Liver (tissue), 9 donors: ENCODE results near the gene RNF144B. TPM values are rescaled to one million over a fixed set of nuclear protein-coding genes. Genes with fewer than 3 reads are reported as not detected.

ENCODE experiments used
- DNase-seq: peaks from one replicate; pipeline ENCODE4 v3.0.0-alpha.2; 2017; ENCODE audit warnings: low spot score
- H3K27ac ChIP-seq, 2 donors: one replicate each; pipeline ENCODE4 v1.7.0; 2013; ENCODE audit warnings: inconsistent platforms in 2 of 2, low read length in 2 of 2, control low read depth in 1 of 2, low read depth in 1 of 2, mild to moderate bottlenecking in 1 of 2
- H3K27me3 ChIP-seq, 4 donors: one replicate each; pipeline versions ENCODE4 v1.6.1 to v1.7.0; 2013; ENCODE audit warnings: low read length in 3 of 4, inconsistent platforms in 1 of 4, mild to moderate bottlenecking in 1 of 4, moderate library complexity in 1 of 4; ENCODE audit not compliant: control insufficient read depth in 4 of 4, insufficient read depth in 4 of 4
- H3K36me3 ChIP-seq, 4 donors: one replicate each; pipeline versions ENCODE4 v1.6.1 to v1.7.0; 2013; ENCODE audit warnings: low read length in 3 of 4, mild to moderate bottlenecking in 3 of 4, low read depth in 1 of 4, moderate library complexity in 1 of 4; ENCODE audit not compliant: control insufficient read depth in 4 of 4, insufficient read depth in 3 of 4
- H3K4me1 ChIP-seq, 4 donors: one replicate each; pipeline versions ENCODE4 v1.6.1 to v1.7.0; 2013; ENCODE audit warnings: low read length in 3 of 4, mild to moderate bottlenecking in 3 of 4, moderate library complexity in 1 of 4; ENCODE audit not compliant: control insufficient read depth in 4 of 4, insufficient read depth in 4 of 4
- H3K4me3 ChIP-seq, 3 donors: one replicate each; pipeline versions ENCODE4 v1.6.1 to v1.7.0; 2013; ENCODE audit warnings: low read length in 3 of 3, control low read depth in 1 of 3, low read depth in 1 of 3, mild to moderate bottlenecking in 1 of 3
- H3K9ac ChIP-seq, 2 donors: one replicate each; pipeline ENCODE4 v1.7.0; 2013; ENCODE audit warnings: low read length in 2 of 2, mild to moderate bottlenecking in 2 of 2, moderate library complexity in 2 of 2, control low read depth in 1 of 2, low read depth in 1 of 2
- H3K9me3 ChIP-seq, 4 donors: one replicate each; pipeline versions ENCODE4 v1.6.1 to v1.7.0; 2013; ENCODE audit warnings: low read length in 3 of 4; ENCODE audit not compliant: control insufficient read depth in 4 of 4
- FOXA1 ChIP-seq: IDR thresholded peaks from 2 replicates; pipeline ENCODE4 v1.6.1; 2016; ENCODE audit warnings: antibody characterized with exemption
- FOXA2 ChIP-seq: IDR thresholded peaks from 2 replicates; pipeline ENCODE4 v1.6.1; 2016; ENCODE audit warnings: antibody characterized with exemption
- GABPA ChIP-seq, 2 donors: IDR thresholded peaks in 1 of 2; conservative IDR thresholded peaks in 1 of 2; 2 replicates each; pipeline ENCODE4 v1.6.1; 2016; ENCODE audit warnings: antibody characterized with exemption in 2 of 2, mild to moderate bottlenecking in 1 of 2, moderate library complexity in 1 of 2
- HNF4A ChIP-seq, 2 donors: conservative IDR thresholded peaks; 2 replicates each; pipeline ENCODE4 v1.6.1; 2016; ENCODE audit warnings: antibody characterized with exemption in 2 of 2, mild to moderate bottlenecking in 2 of 2
- HNF4G ChIP-seq: IDR thresholded peaks from 2 replicates; pipeline ENCODE4 v1.6.1; 2016; ENCODE audit warnings: antibody characterized with exemption
- JUND ChIP-seq, 2 donors: IDR thresholded peaks; 2 replicates each; pipeline ENCODE4 v1.6.1; 2016; ENCODE audit warnings: antibody characterized with exemption in 2 of 2
- NR2F2 ChIP-seq: IDR thresholded peaks from 2 replicates; pipeline ENCODE4 v1.6.1; 2016; ENCODE audit warnings: antibody characterized with exemption
- RAD21 ChIP-seq, 2 donors: IDR thresholded peaks; 2 replicates each; pipeline ENCODE4 v1.6.1; 2016; ENCODE audit warnings: antibody characterized with exemption in 2 of 2, mild to moderate bottlenecking in 2 of 2
- RXRA ChIP-seq, 2 donors: IDR thresholded peaks; 2 replicates each; pipeline ENCODE4 v1.6.1; 2017 to 2018; ENCODE audit warnings: antibody characterized with exemption in 2 of 2, mild to moderate bottlenecking in 1 of 2
- SP1 ChIP-seq: IDR thresholded peaks from 2 replicates; pipeline ENCODE4 v1.6.1; 2018; ENCODE audit warnings: antibody characterized with exemption, mild to moderate bottlenecking
- TAF1 ChIP-seq: conservative IDR thresholded peaks from 2 replicates; pipeline ENCODE4 v1.6.1; 2016; ENCODE audit warnings: antibody characterized with exemption, mild to moderate bottlenecking
- YY1 ChIP-seq: IDR thresholded peaks from 2 replicates; pipeline ENCODE4 v1.6.1; 2016; ENCODE audit warnings: antibody characterized with exemption, mild to moderate bottlenecking
- WGBS: extraction: QIAGEN DNeasy Blood & Tissue Kit; methylation state at CpG from one replicate; pipeline ENCODE4 v1.1.7; 2013; 5-methylcytosine and 5-hydroxymethylcytosine counted together
- polyA plus RNA-seq, 2 donors: library from polyadenylated mRNA; stranded (reverse) in 1 of 2; unstranded in 1 of 2; fragments of 200-250 nt in 1 of 2; fragments of >200 nt in 1 of 2; fragmentation: Nextera tagmentation in 1 of 2; extraction: Ambion mirVana in 1 of 2; gene quantifications; one replicate each; pipeline versions ENCODE4 v1.2.1 to v1.2.3, GENCODE V29; 2013 to 2015
- total RNA-seq, 2 donors: library from RNA; depleted of rRNA; stranded (reverse); fragments of >200 nt; gene quantifications; one replicate each; pipeline ENCODE4 v1.2.3, GENCODE V29; 2014
- TF ChIP-seq, protein P1 (sequence below): IDR thresholded peaks from 2 replicates; pipeline ENCODE4 v1.6.1; 2016; ENCODE audit warnings: antibody characterized with exemption
- TF ChIP-seq, protein P2 (sequence below): fragments of 150-350 bp; IDR thresholded peaks from 2 replicates; pipeline ENCODE4 v1.5.1; 2017; ENCODE audit warnings: improper control_type of control experiment, low read depth, low read length; ENCODE audit not compliant: missing input control
- TF ChIP-seq, protein P3 (sequence below): IDR thresholded peaks from 2 replicates; pipeline ENCODE4 v1.6.1; 2016; ENCODE audit warnings: antibody characterized with exemption
- TF ChIP-seq, protein P4 (sequence below): IDR thresholded peaks from 2 replicates; pipeline ENCODE4 v1.6.1; 2016; ENCODE audit warnings: antibody characterized with exemption
- TF ChIP-seq, protein P5 (sequence below): IDR thresholded peaks from 2 replicates; pipeline ENCODE4 v1.6.1; 2016; ENCODE audit warnings: antibody characterized with exemption, mild to moderate bottlenecking
- donor health status: healthy.
- donor health status: healthy.
- donor health status: healthy.
- donor health status: healthy.
- donor health status: healthy.

RNF144B gene
- total and polyA plus RNA-seq, 4 donors, result 3.0 to 15.1 (median 7.6) TPM

DNA sequence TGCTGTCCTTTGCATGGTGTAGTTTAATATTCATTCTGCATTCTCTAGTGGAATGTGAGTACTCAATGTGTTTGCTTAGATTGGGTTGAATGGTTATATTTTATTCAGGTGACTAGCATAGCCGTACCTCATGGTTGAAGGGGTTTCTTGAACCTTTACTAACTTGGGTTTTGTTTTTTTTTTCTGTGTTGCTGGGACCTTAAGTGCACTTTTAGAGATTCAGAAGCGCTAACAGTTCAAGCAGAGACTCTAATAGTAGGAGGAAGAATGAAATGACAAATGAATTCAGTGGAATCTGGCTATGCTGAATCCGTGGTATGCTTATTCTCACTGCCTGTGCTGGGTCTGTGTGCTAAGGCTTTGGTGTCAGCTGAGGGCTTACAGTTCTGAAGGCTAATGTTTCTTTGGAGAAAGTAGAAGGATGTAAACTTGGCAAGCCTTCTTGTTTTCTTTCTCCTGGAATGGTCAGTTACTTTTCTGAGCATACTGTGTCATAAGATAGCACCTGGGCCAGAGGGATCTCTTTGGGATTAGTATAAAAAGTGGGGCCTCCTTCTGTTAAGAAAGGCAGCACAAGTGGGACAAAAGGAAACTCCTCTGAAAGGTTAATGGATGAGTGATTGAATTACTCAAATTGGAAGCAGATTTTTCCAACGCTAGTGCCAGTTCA is 28.7 kb downstream of the RNF144B start:
- Histone ChIP-seq H3K9ac (no peak overlapping the region), H3K9me3 (no peaks in the 10 kb centered on the region), H3K27me3 (no peaks in the 10 kb centered on the region), H3K4me1 (peaks cover 0 to 1% (median 0%) of the 10 kb centered on the region in 4 donors), H3K4me3 (no peak overlapping the region), H3K27ac (no peak overlapping the region), H3K36me3 (peaks cover 0 to 5% (median 2%) of the 10 kb centered on the region in 4 donors)
- no peak for TF ChIP-seq HNF4G
- TF ChIP-seq, protein P1, sequence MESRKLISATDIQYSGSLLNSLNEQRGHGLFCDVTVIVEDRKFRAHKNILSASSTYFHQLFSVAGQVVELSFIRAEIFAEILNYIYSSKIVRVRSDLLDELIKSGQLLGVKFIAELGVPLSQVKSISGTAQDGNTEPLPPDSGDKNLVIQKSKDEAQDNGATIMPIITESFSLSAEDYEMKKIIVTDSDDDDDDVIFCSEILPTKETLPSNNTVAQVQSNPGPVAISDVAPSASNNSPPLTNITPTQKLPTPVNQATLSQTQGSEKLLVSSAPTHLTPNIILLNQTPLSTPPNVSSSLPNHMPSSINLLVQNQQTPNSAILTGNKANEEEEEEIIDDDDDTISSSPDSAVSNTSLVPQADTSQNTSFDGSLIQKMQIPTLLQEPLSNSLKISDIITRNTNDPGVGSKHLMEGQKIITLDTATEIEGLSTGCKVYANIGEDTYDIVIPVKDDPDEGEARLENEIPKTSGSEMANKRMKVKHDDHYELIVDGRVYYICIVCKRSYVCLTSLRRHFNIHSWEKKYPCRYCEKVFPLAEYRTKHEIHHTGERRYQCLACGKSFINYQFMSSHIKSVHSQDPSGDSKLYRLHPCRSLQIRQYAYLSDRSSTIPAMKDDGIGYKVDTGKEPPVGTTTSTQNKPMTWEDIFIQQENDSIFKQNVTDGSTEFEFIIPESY, result no peak
- no peak for TF ChIP-seq FOXA2
- TF ChIP-seq, protein P2, sequence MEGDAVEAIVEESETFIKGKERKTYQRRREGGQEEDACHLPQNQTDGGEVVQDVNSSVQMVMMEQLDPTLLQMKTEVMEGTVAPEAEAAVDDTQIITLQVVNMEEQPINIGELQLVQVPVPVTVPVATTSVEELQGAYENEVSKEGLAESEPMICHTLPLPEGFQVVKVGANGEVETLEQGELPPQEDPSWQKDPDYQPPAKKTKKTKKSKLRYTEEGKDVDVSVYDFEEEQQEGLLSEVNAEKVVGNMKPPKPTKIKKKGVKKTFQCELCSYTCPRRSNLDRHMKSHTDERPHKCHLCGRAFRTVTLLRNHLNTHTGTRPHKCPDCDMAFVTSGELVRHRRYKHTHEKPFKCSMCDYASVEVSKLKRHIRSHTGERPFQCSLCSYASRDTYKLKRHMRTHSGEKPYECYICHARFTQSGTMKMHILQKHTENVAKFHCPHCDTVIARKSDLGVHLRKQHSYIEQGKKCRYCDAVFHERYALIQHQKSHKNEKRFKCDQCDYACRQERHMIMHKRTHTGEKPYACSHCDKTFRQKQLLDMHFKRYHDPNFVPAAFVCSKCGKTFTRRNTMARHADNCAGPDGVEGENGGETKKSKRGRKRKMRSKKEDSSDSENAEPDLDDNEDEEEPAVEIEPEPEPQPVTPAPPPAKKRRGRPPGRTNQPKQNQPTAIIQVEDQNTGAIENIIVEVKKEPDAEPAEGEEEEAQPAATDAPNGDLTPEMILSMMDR, result no peak
- no peak for TF ChIP-seq FOXA1
- TF ChIP-seq TAF1, result no peak
- TF ChIP-seq, protein P3, sequence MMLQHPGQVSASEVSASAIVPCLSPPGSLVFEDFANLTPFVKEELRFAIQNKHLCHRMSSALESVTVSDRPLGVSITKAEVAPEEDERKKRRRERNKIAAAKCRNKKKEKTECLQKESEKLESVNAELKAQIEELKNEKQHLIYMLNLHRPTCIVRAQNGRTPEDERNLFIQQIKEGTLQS, result no peak
- no peak for TF ChIP-seq YY1
- TF ChIP-seq JUND (IDR thresholded peaks at IDR 0.05), result no peak
- TF ChIP-seq SP1, result no peak
- TF ChIP-seq GABPA (IDR thresholded peaks at IDR 0.05 in 1 of 2, conservative IDR thresholded peaks at IDR 0.05 in 1 of 2), result no peak
- TF ChIP-seq, protein P4, sequence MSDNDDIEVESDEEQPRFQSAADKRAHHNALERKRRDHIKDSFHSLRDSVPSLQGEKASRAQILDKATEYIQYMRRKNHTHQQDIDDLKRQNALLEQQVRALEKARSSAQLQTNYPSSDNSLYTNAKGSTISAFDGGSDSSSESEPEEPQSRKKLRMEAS, result no peak
- TF ChIP-seq RAD21 (IDR thresholded peaks at IDR 0.05), result no peak
- TF ChIP-seq RXRA (IDR thresholded peaks at IDR 0.05), result no peak
- TF ChIP-seq HNF4A (conservative IDR thresholded peaks at IDR 0.05), result no peak
- no peak for DNase-seq
- 89% methylated on average over 4 of the region's 4 CpGs for WGBS

DNA sequence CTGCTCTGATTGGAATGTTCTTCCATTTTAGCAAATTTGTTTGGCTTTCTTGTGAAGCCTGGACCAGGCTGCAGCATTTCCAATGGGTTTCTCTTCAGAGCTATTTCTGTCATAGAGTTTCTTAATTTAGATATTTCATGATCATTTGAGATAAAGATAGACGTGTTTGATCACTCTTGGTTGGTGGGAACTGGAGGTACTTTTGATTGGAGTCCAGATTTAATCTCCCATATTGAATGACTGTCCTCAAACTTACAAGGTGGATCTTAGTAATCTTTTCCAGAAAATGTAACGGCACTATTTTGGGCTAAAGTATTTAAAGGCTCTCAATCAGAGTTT is 29.2 kb downstream of the RNF144B start:
- WGBS, result 83% methylated on average over 2 of the region's 2 CpGs
- Histone ChIP-seq H3K9me3 (no peaks in the 10 kb centered on the region), H3K4me1 (peaks cover 0 to 1% (median 0%) of the 10 kb centered on the region in 4 donors), H3K27ac (no peak overlapping the region), H3K36me3 (peaks cover 0 to 5% (median 2%) of the 10 kb centered on the region in 4 donors), H3K27me3 (no peaks in the 10 kb centered on the region), H3K4me3 (no peak overlapping the region), H3K9ac (no peak overlapping the region)
- DNase-seq, result no peak
- TF ChIP-seq, protein P2, result no peak
- TF ChIP-seq, protein P3, result no peak
- no peak for TF ChIP-seq FOXA1
- TF ChIP-seq SP1, result no peak
- TF ChIP-seq, protein P4, result no peak
- no peak for TF ChIP-seq HNF4G
- TF ChIP-seq RXRA (IDR thresholded peaks at IDR 0.05), result no peak
- TF ChIP-seq NR2F2, result no peak
- no peak for TF ChIP-seq GABPA (IDR thresholded peaks at IDR 0.05 in 1 of 2, conservative IDR thresholded peaks at IDR 0.05 in 1 of 2)
- TF ChIP-seq, protein P5, sequence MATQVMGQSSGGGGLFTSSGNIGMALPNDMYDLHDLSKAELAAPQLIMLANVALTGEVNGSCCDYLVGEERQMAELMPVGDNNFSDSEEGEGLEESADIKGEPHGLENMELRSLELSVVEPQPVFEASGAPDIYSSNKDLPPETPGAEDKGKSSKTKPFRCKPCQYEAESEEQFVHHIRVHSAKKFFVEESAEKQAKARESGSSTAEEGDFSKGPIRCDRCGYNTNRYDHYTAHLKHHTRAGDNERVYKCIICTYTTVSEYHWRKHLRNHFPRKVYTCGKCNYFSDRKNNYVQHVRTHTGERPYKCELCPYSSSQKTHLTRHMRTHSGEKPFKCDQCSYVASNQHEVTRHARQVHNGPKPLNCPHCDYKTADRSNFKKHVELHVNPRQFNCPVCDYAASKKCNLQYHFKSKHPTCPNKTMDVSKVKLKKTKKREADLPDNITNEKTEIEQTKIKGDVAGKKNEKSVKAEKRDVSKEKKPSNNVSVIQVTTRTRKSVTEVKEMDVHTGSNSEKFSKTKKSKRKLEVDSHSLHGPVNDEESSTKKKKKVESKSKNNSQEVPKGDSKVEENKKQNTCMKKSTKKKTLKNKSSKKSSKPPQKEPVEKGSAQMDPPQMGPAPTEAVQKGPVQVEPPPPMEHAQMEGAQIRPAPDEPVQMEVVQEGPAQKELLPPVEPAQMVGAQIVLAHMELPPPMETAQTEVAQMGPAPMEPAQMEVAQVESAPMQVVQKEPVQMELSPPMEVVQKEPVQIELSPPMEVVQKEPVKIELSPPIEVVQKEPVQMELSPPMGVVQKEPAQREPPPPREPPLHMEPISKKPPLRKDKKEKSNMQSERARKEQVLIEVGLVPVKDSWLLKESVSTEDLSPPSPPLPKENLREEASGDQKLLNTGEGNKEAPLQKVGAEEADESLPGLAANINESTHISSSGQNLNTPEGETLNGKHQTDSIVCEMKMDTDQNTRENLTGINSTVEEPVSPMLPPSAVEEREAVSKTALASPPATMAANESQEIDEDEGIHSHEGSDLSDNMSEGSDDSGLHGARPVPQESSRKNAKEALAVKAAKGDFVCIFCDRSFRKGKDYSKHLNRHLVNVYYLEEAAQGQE, result no peak
- no peak for TF ChIP-seq RAD21 (IDR thresholded peaks at IDR 0.05)
- no peak for TF ChIP-seq YY1
- no peak for TF ChIP-seq TAF1
